Measurements from ENCODE around the gene FSIP1.

DNA sequence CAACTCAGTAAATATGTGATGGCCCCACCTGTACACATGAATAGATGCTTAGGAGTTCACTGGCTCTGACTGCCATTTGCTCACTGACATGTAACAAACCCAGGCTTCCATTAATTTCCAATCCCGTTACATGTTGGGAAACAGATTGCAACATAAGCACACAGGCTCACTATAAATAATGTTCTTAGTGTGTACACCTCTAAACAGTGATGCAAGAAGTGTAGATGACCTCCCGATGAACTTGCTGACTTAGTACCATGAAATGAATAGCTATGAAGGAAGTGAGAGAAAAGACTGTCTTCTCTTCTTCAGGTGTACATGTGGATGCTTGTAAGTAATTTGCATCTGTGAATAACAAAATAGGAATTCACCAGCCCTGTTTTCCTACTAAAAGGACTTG, 21.4 kb upstream of the FSIP1 start:
- TF ChIP-seq, protein P1, sequence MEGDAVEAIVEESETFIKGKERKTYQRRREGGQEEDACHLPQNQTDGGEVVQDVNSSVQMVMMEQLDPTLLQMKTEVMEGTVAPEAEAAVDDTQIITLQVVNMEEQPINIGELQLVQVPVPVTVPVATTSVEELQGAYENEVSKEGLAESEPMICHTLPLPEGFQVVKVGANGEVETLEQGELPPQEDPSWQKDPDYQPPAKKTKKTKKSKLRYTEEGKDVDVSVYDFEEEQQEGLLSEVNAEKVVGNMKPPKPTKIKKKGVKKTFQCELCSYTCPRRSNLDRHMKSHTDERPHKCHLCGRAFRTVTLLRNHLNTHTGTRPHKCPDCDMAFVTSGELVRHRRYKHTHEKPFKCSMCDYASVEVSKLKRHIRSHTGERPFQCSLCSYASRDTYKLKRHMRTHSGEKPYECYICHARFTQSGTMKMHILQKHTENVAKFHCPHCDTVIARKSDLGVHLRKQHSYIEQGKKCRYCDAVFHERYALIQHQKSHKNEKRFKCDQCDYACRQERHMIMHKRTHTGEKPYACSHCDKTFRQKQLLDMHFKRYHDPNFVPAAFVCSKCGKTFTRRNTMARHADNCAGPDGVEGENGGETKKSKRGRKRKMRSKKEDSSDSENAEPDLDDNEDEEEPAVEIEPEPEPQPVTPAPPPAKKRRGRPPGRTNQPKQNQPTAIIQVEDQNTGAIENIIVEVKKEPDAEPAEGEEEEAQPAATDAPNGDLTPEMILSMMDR (IDR thresholded peaks at IDR 0.05) = no peak
- TF ChIP-seq POLR2A (IDR thresholded peaks at IDR 0.05) = no peak

All from tibial nerve (tissue), 3 donors.